Endodermal cell (in vitro differentiated cells): ENCODE results near the gene SCFD2. TPM values are rescaled to one million over a fixed set of nuclear protein-coding genes. Genes with fewer than 3 reads are reported as not detected.

Experiments used
- DNase-seq: peaks from one replicate; pipeline ENCODE4 v3.0.0-alpha.2; 2017
- H3K27ac ChIP-seq: 2 replicates; pipeline ENCODE4 v1.5.1; 2013; ENCODE audit warnings: mild to moderate bottlenecking, low read depth, low read length, moderate library complexity
- H3K27me3 ChIP-seq: 2 replicates; pipeline ENCODE4 v1.6.1; 2013; ENCODE audit warnings: mild to moderate bottlenecking, low read length, moderate library complexity; ENCODE audit not compliant: insufficient read depth, control insufficient read depth, poor library complexity, severe bottlenecking
- H3K36me3 ChIP-seq: 2 replicates; pipeline ENCODE4 v1.7.0; 2013; ENCODE audit warnings: mild to moderate bottlenecking, low read length, moderate library complexity; ENCODE audit not compliant: control insufficient read depth, insufficient read depth
- H3K4me1 ChIP-seq: one replicate; pipeline ENCODE4 v1.7.0; 2013; ENCODE audit warnings: low read length; ENCODE audit not compliant: control insufficient read depth, insufficient read depth
- H3K4me3 ChIP-seq: 2 replicates; pipeline ENCODE4 v1.5.1; 2013; ENCODE audit warnings: mild to moderate bottlenecking, low read length, moderate library complexity
- H3K9ac ChIP-seq: 2 replicates; pipeline ENCODE4 v1.6.1; 2013; ENCODE audit warnings: mild to moderate bottlenecking, low read length, moderate library complexity; ENCODE audit not compliant: poor library complexity, severe bottlenecking; ENCODE audit errors: extremely low read depth
- H3K9me3 ChIP-seq: 2 replicates; pipeline ENCODE4 v1.6.1; 2013; ENCODE audit warnings: mild to moderate bottlenecking, low read length, moderate library complexity; ENCODE audit not compliant: control insufficient read depth
- H3K27ac Mint-ChIP-seq: 2 replicates; pipeline ENCODE4 v1.8.0; 2020; ENCODE audit warnings: mixed read lengths
- H3K27me3 Mint-ChIP-seq: 2 replicates; pipeline ENCODE4 v1.8.0; 2021; ENCODE audit warnings: mild to moderate bottlenecking, mixed read lengths; ENCODE audit not compliant: insufficient read depth
- H3K36me3 Mint-ChIP-seq: 2 replicates; pipeline ENCODE4 v1.8.0; 2020; ENCODE audit warnings: low read depth, mixed read lengths
- H3K4me1 Mint-ChIP-seq: 2 replicates; pipeline ENCODE4 v1.8.0; 2020; ENCODE audit warnings: mixed read lengths
- H3K4me3 Mint-ChIP-seq: 2 replicates; pipeline ENCODE4 v1.8.0; 2020; ENCODE audit warnings: mild to moderate bottlenecking, moderate library complexity, mixed read lengths
- H3K9me3 Mint-ChIP-seq: 2 replicates; pipeline ENCODE4 v1.8.0; 2020; ENCODE audit warnings: mild to moderate bottlenecking, mixed read lengths
- CTCF ChIP-seq: fragments of 200-600 bp; sonication (generic); conservative IDR thresholded peaks from 2 replicates; pipeline ENCODE4 v1.5.0; 2021; ENCODE audit warnings: antibody characterized with exemption, mild to moderate bottlenecking
- WGBS, 2 experiments: methylation state at CpG; one replicate each; pipeline versions ENCODE4 v1.1.5 to v1.1.7; 2013; ENCODE audit warnings: missing lambda C conversion rate in 2 of 2, mixed read lengths in 1 of 2; ENCODE audit not compliant: insufficient coverage in 1 of 2, insufficient read length in 1 of 2; 5-methylcytosine and 5-hydroxymethylcytosine counted together
- total RNA-seq, 2 donors: library from RNA; stranded (reverse); fragmentation: NEBNext Ultra II Directional in 1 of 2; extraction: Animal tissue kit (Norgen Biotek cat#: 25700) in 1 of 2; gene quantifications; 2 replicates in 1 of 2; 3 replicates in 1 of 2; pipeline ENCODE4 v1.2.1, GENCODE V29; 2021

Gene SCFD2
- total RNA-seq, 2 donors from 2014 or later: 5.7 to 6.5 TPM

GRCh38 chr4:52945326-52945898, 420.4 kb downstream of the SCFD2 start:
- H3K4me1 Mint-ChIP-seq: peaks cover 14% of the 10 kb centered on the region
- Histone ChIP-seq H3K4me1 (peaks cover 6% of the 10 kb centered on the region), H3K36me3 (no peaks in the 10 kb centered on the region), H3K27me3 (peaks cover 22% of the 10 kb centered on the region), H3K27ac (no peak overlapping the region), H3K4me3 (no peak overlapping the region), H3K9ac (no peak overlapping the region), H3K9me3 (no peaks in the 10 kb centered on the region)
- DNase-seq: no peak
- WGBS, 2 experiments: 94% methylated on average over 2 of the region's 2 CpGs; no CpG with 5 or more reads in 1 of the 2 experiments
- H3K9me3 Mint-ChIP-seq: no peaks in the 10 kb centered on the region
- no peak overlapping the region for H3K4me3 Mint-ChIP-seq
- TF ChIP-seq CTCF: no peak
- no peak overlapping the region for H3K27ac Mint-ChIP-seq
- H3K27me3 Mint-ChIP-seq: peaks cover 39% of the 10 kb centered on the region
- no peaks in the 10 kb centered on the region for H3K36me3 Mint-ChIP-seq

- Histone ChIP-seq H3K9me3 (no peaks in the 10 kb centered on the region), H3K4me1 (peaks cover 4% of the 10 kb centered on the region), H3K4me3 (no peak overlapping the region), H3K9ac (no peak overlapping the region), H3K36me3 (no peaks in the 10 kb centered on the region), H3K27me3 (peaks cover 13% of the 10 kb centered on the region), H3K27ac (no peak overlapping the region)
- Mint-ChIP-seq H3K4me1 (peaks cover 7% of the 10 kb centered on the region), H3K9me3 (no peaks in the 10 kb centered on the region), H3K27ac (no peak overlapping the region), H3K4me3 (no peak overlapping the region), H3K36me3 (no peaks in the 10 kb centered on the region), H3K27me3 (peaks cover 23% of the 10 kb centered on the region)
- DNase-seq: no peak
- TF ChIP-seq CTCF: no peak
Measured at GRCh38 chr4:52943677-52944076, 422.2 kb downstream of the SCFD2 start.

GRCh38 chr4:52942936-52943335, 422.9 kb downstream of the SCFD2 start:
- Histone ChIP-seq H3K9me3 (no peaks in the 10 kb centered on the region), H3K4me3 (no peak overlapping the region), H3K4me1 (peaks cover 4% of the 10 kb centered on the region), H3K36me3 (no peaks in the 10 kb centered on the region), H3K9ac (no peak overlapping the region), H3K27ac (no peak overlapping the region), H3K27me3 (peaks cover 10% of the 10 kb centered on the region)
- H3K4me1 Mint-ChIP-seq: no peaks in the 10 kb centered on the region
- H3K27me3 Mint-ChIP-seq: peaks cover 17% of the 10 kb centered on the region
- no peaks in the 10 kb centered on the region for H3K36me3 Mint-ChIP-seq
- no peak overlapping the region for H3K27ac Mint-ChIP-seq
- no peaks in the 10 kb centered on the region for H3K9me3 Mint-ChIP-seq
- no peak for DNase-seq
- H3K4me3 Mint-ChIP-seq: no peak overlapping the region
- 94% methylated on average over 1 of the region's 1 CpG; no CpG with 5 or more reads in 1 of the 2 experiments for WGBS, 2 experiments
- no peak for TF ChIP-seq CTCF
